GM21423 (cell line): ENCODE results near the gene FOXP1.
"Not testable (repeated sequence)": the region's sequence is repeated elsewhere in the genome, so short reads cannot be mapped to it uniquely, and the experiment has no call there.

Experiments
- ATAC-seq: cut with Tn5 transposase; IDR thresholded peaks from one replicate; pipeline ENCODE4 v1.9.1; 2021; ENCODE audit warnings: mild to moderate bottlenecking, moderate library complexity; ENCODE audit not compliant: unreplicated experiment

The FOXP1 gene

DNA sequence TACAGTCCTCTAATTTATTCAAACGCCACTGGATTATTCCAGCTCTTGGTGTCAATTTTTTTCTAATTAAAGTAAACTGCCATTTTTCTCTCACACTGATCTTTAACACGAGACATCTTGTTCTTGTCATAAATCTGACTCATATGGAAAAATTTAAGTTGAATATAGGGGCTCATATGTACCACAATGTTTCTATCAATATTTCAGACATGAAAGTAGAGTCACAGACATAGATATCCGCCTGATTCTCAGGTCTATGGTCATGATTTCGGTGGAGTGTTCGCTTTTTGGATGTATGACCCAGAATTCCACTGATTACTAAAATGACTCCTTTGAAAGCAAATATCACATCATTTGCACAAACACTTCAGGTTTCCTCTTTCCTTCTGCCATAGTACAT, 552.8 kb downstream of the FOXP1 start:
- no peak for ATAC-seq

DNA sequence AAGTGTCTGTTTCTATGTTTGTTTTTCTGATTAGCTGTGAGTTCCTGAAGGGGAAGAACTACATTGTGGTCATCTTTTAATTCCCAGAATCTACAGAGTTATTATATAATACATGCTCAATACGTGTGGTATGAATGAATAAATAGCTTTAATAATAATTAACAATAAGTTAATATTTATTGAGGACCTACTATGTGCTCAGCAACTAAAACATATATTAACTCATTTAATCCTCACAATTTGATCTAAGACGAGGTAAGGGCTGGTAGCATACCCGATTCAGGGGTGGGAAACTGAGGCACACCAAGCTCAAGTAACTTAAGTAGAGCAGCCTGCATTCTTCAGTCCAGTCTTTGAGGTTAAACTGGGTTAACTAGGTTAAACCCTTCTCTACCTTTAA, 553.8 kb downstream of the FOXP1 start:
- ATAC-seq, result no peak

DNA sequence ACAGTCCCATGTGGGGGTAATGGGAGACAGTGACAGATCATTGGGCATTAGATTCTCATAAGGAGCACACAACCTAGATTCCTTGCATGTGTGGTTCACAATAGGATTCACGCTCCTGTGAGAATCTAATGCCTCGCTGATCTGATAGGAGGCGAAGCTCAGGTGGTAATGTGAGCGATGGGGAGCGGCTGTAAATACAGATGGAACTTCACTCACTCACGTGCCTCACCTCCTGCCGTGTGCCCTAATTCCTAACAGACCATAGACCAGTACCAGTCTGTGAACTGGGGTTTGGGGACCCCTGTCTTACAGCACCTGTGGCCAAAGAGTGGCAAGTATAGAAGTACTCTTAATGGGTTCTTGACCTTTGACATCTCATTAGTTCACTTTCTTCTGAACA, 554.7 kb downstream of the FOXP1 start:
- no peak for ATAC-seq

DNA sequence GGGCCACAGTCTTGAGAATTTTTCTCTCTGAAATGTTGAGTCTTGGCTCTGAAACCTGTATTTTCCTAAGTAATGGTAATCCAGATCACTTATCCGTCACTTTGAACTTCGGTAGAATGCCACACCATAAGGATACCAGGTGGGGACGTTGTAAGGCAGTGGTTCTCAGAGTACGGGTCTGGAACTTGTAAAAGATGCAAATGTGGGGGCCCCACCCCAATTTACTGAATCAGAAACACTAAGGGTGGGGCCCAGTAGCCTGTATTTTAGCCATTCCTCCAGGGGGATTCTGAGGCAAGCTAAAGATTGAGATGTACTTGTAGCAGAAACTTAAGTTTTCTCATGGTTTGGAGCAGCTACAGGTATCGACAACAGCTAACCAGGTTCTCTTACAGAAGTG, 555.3 kb downstream of the FOXP1 start:
- no peak for ATAC-seq

DNA sequence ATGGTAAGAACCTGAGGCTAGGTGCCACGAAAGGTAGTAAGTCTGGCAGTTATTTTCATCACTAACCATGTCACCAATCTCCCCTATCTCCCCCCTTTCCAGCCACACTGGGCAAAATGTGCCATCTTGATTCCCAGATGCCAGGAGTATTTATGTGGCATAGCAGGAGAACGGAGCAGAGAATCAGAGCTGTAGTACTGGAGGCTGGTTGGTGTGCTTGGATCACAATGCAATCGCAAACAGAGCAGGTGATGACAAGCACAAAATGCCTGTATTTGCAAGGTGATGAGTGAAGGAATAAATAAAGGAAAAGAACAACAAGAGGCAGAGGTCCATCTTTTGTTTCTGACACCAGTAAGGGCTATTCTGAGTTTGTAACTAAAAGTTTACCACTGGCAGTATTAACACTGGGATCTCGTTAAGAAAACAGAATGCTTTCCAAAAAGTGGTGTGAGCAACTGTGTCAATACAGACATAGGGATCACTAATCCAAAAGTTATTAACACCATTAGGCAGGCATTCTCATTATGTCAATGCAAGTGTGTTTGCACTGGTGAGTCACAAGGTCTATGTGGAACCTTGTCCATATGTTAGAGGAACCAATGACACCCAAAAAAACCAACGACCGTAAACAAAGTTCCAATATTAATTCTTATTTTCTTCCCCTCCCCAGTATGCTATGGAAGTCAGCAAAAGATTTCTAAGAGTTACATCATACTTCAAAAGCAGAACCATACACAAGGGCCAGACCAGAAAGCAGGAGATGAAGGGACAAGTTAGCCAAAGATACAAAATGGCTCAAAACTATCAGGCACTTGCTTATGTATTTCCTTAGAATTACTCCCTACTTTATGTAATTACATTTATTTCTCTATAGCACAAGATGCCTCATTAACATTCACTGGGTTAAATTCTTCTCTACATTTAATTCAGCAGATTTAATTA, 556.6 kb downstream of the FOXP1 start:
- ATAC-seq, result no peak

DNA sequence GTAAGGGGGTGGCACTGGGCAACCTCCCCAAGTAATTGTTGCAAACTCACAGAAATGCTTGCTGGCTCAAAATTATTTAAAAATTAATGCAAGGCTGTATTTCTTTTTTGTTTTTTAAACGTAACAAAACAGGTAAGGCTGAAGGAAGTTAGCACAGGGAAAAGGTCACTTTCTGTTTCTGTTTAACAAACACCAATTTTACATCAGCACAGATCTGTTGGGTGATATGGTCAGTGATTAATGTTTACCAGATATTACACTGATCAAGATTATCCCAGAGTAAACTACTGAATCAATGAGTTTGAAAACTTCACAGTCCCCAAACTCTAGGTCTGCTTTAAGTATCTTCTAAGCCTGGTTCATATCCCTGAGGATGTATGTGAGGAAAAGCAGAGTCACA, 558.0 kb downstream of the FOXP1 start:
- no peak for ATAC-seq

DNA sequence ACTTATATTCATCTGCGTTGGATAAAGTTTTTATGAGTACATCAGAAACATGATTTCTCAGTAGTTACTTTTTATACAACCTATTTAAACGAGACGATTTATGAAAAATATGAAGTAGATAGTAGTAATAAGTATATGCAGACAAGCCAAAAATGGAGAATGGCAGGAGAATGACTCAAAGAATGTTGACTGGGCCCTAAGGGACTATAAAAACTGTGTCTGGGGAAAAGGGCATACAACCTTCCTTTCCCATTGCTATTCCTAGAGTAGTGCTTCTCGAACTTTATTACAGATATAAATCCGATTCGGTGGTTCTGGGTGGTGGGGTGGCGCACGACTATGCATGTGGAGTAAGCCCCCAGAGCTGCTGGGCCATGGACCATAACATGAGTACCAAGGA, 558.5 kb downstream of the FOXP1 start:
- ATAC-seq, result no peak

DNA sequence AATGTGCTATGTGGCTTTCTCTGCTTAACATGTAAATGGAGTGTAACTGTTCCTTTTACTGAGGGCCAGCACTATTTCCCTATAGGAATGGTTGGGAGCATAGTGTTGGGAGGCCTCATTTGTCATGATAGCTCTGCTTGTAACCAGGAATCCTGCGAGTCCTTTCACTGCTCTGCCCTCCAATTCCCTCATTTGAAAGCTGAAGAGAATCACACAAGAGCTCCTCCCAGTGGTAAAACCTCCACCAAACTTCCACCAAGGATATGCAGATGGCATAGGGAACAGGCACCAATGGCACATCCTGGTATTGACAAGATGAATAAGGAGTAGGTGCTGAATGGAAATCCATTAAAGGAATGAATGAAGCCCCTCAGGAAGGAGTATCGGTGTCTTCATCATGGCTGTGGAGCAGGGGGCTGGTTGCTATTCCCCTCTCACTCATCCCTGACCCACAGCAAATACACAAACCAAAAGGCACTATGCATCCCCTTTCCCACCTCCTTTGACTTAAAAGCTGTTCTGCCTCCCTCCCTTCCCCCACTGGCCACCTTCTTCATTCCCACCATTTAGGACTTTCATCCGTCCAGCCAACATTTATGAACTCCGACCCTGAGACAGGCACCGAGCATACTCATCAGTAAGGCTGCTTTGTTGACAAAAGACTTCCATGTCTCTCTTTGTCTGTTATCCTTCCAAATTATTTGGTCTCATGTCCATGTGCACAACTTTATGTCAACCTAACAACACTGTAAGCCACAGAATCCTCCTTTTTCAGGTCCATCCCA, 560.8 kb downstream of the FOXP1 start:
- ATAC-seq, result no peak

DNA sequence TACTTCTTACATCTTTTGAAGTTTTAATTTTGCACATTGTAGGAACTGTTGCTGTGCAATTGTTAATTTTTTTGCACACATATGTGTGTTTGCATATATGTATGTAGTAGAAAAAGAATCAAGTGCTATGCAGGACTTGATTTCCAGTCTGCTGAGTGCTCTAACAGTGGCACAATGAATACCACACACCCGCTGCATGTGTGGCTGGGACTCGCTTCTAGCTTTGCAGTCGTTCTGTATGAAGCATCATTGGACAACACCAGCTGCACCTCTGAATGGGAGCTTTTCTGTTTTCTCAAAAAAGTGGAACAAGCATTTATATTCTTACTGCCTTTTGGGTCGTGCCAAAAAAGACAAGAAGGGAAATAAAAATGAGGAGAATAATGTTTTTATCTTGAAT, 564.7 kb downstream of the FOXP1 start:
- no peak for ATAC-seq

DNA sequence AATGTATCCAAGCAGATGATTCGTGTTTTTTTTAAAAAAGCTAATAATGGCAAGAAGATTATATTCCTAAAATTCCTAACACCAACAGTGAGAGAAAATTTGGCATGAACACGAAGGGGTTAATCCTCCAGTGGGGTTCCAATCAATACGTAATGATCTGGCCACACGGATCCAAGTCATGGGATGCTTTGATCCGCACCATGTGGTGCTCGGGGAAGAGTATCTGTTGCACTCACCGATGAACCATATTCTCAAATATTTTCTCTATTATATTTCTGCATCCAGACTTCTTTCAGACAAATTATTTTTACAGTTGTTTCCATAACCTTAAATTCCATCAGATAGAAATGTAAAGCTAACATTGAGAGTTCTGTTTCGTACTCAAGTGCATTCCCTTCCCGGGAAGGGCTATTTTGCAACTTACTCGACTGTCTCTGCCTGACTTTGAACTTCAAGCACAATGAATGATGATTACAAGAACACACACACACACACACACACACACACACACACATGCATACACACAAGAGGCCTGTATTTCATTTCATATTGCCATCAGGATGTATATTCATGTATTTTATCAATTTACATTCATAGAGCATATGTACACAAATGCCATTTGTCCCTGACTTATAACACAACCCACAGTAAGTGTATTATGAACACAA, 567.2 kb downstream of the FOXP1 start:
- no peak for ATAC-seq

DNA sequence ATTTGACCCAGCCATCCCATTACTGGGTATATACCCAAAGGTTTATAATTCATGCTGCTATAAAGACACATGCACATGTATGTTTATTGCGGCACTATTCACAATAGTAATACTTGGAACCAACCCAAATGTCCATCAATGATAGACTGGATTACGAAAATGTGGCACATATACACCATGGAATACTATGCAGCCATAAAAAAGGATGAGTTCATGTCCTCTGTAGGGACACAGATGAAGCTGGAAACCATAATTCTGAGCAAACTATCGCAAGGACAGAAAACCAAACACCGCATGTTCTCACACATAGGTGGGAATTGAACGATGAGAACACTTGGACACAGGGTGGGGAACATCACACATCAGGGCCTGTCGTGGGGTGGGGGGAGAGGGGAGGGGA, 568.9 kb downstream of the FOXP1 start:
- not testable (repeated sequence) for ATAC-seq

DNA sequence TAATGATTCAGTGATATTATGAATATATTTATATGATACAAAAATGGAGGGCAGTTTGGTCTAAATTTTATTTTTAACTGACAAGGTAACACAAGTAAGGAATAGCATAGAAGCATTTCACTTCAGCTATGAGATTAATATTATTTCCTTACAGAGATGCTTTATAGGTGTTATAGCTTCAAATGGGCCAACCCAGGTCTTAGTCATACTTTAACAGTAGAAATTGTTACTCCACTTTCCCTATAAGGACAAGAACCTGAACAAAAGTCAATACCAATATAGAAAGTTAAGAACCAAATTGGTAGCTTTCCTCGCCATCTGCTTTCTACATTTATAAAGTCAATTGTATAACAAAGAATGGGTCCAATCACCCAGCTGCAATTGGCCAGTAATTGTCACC, 570.6 kb downstream of the FOXP1 start:
- no peak for ATAC-seq

DNA sequence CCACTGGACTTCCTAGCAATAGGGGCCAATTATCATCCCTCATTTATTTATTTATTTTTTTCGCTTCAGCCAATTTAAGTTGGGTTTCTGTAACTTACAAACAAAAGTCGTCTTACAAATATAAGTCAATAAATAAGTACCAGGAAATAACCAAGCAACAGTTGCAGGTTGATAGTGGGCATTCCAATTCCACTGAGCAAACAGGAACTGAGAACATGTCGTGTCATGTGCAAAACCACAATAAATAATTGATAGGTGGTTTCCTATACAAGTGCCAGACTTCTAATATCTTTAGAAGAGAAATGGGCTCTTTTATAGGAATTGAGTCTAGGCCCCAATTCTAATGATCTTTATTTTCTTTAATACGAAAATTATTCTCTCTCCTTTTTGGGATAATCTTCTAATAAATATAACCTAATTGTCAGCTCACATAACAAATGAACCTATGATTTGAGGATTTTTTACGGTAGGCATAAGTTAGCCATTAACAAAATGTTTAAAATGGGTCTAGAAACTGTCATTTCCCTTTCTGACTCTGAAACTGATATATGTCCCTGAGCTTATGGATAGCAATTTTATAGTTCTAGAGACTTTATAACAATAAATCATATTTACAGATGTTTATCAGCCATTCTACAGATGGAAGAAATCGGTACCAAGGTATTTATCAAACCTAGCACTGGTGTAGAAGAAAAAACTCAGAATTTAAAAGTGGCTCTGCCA, 571.8 kb downstream of the FOXP1 start:
- peak; percentile 83 for ATAC-seq

DNA sequence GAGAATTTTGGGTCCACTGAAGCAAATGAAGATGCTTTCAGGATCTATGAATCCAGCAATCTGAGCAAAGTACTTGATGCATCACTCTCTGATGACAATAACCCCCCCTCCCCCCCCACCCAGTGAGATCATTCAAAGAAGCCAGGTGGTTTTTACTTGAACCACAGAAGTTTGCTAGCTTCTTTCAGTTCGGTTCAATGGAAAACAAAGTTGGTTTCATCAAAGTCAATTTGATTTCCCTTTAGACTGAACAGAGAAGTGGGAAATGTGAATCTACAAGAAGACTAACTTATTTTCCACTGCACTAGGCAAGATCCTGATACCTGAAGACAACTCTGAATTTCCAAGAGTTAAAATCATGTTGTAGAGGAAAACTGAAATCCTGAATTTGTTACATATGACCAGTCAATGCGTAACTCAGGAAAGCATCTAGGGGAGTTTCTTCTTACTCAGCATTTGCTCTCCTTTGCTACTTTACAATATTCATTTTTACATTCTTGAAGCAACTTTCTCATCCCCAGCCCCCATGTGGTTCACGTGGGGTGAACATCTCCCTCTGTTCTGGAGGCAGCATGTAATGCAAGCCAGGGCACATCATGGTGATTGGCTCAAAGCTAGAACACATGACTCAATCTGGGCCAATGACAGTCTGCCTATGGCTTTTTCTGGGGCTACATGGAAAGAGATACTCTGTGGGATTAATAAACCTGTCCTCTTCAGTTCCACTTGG, 572.6 kb downstream of the FOXP1 start:
- ATAC-seq, result peak; percentile 65

DNA sequence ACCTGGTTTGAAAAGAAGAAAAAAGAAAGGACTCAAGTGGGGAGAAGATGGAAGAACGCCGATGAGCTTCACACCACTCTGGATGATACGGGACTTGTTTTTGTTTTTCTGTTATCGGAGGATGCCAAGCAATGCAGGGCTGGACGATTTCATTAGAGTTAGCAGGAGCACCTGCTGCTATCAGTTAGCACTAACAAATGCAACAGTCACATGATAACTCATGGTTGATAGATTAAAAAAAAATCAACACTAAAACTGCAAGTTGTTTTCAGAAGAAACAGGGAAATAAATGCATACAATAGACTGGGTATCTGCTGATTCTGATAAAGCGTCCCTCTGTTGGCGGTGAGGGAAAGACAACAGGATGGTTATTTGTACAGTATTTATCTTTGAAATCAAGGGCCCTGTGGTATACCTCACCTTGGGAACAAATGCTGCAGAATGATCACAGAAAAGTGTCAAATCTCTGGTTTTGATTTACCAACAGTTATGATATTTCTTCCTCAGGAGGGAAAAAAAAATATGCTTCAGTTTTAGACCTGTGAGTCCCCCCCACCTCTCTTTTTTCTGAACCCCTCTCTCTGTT, 575.1 kb downstream of the FOXP1 start:
- ATAC-seq, result no peak

DNA sequence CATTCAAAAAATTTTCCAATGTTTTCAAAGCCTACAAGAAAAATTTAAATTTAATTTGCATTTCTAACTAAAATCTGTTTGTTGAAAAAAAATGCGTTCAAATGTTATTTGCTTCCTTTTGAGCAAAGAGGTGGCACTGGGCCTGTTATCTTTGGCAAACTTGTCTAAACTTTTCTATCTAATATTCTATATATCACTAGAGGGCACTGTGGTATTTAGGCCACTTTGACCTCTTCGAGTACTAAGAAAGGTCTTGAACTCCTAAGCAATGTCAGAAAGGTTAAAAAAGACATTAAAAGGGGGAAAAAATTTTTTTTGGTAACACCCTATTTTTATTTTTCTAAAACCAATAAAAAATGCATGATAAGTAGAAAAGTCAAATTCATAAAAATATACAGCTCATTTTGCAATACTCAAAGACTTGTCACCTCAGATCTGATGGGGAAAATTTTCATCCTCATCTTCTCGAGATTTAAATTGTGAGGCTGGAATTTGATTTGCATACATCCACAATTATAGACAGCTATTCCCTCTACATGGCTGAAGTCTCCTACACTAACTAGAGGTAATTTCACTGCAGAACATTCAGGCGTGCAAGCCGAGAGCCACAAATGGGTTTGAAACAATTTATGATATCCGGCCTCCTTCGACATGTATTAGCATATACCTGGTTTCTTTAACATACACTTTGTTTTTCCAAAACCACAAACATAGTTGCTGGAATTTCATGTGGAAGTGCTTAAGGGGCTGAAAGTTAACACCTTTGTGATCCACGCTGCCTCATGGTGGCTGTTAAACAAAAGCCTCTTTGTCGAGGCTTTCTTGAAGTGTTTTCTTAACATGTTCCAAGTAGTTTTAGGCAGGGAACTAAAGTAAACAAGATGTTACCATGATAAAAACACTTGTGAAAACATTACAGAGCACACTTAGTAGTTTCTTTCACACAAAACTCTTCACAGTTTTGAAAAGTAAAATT, 576.4 kb downstream of the FOXP1 start:
- no peak for ATAC-seq

DNA sequence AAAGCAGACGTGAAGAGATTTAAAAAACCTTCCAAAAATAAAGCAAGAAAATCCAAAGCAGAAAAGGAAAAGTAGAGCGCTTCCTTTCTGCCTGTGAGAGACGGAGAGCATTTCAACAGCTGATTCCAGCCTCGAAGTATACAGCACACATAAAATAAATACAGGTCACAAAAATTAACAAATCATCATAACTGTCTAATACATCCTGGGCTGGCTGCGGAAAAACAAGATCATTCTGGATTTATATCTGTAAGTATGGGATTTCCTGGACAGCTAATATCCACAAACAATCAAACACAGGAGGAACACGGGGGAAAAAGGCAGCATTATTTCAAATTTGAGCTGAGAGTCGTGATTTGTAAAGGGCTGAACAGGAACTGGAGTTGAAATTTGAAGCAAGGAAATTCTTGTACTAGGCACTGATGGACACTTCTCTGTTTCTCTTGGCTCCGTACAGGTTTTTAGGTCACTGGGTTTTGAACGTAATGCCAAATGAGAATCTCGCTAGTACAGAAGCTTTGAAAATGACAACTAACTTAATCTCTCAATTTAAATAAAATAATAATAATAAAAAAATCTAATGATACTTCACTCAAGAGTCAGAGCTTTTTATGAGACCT, 577.7 kb downstream of the FOXP1 start:
- no peak for ATAC-seq

DNA sequence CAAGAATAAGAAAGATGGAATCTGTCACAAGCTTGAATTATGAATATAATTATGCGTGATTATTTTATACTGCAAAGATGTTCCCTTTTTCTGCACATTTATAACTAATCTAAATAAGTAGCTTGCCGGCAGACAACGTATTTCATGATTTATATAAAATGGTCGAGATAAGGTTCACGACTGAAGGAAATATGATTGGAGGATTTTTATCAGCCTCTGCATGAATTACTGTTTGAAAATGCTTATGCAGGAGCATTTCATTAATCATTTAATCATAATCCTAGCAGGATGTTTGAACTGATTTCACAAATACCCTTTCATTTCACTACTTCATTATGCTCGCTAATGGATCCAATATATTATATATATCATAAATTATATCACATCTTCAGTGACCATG, 580.0 kb downstream of the FOXP1 start:
- no peak for ATAC-seq
